Astrocyte (in vitro differentiated cells and primary cell): ENCODE measurements around the gene TEAD4. TPM values are rescaled to one million over a fixed set of nuclear protein-coding genes. Genes with fewer than 3 reads are reported as not detected.

Experiments used
- DNase-seq: peaks from one replicate; pipeline ENCODE4 v3.0.0-alpha.2; 2010; ENCODE audit warnings: low read depth
- FAIRE-seq: peaks from 2 replicates; lab custom pipeline; 2011; peaks lifted over from hg19 to GRCh38; lab: Jason Lieb, UNC
- H2AFZ ChIP-seq: 2 replicates; pipeline ENCODE4 v1.6.0; 2012; ENCODE audit warnings: low read depth, low read length, inconsistent platforms
- H3K27ac ChIP-seq: 2 replicates; pipeline ENCODE4 v1.5.1; 2011; ENCODE audit warnings: low read depth, low read length, inconsistent platforms
- H3K27me3 ChIP-seq: 2 replicates; pipeline ENCODE4 v1.6.0; 2011; ENCODE audit warnings: low read length, inconsistent platforms; ENCODE audit not compliant: insufficient read depth
- H3K36me3 ChIP-seq: 2 replicates; pipeline ENCODE4 v1.5.1; 2011; ENCODE audit warnings: low read length, inconsistent platforms; ENCODE audit not compliant: insufficient read depth
- H3K4me1 ChIP-seq: 2 replicates; pipeline ENCODE4 v1.5.1; 2011; ENCODE audit warnings: low read length, inconsistent platforms; ENCODE audit not compliant: insufficient read depth
- H3K4me2 ChIP-seq: 2 replicates; pipeline ENCODE4 v1.6.0; 2012; ENCODE audit warnings: low read length, inconsistent platforms
- H3K4me3 ChIP-seq: 2 replicates; pipeline ENCODE4 v1.5.1; 2011; ENCODE audit warnings: low read depth, mild to moderate bottlenecking, low read length, inconsistent platforms; ENCODE audit not compliant: insufficient read depth
- H3K79me2 ChIP-seq: 2 replicates; pipeline ENCODE4 v1.6.0; 2012; ENCODE audit warnings: mild to moderate bottlenecking, low read length, inconsistent platforms; ENCODE audit not compliant: insufficient read depth
- H3K9ac ChIP-seq: 2 replicates; pipeline ENCODE4 v1.6.0; 2012; ENCODE audit warnings: mild to moderate bottlenecking, low read length, inconsistent platforms
- H3K9me3 ChIP-seq: 2 replicates; pipeline ENCODE4 v1.5.1; 2012; ENCODE audit warnings: low read depth, mild to moderate bottlenecking, low read length, inconsistent platforms; ENCODE audit not compliant: insufficient read depth
- H4K20me1 ChIP-seq: 2 replicates; pipeline ENCODE4 v1.6.0; 2012; ENCODE audit warnings: low read length, inconsistent platforms; ENCODE audit not compliant: insufficient read depth
- H3K27ac Mint-ChIP-seq: one replicate; pipeline ENCODE4 v1.8.0; 2021; ENCODE audit warnings: mild to moderate bottlenecking, mixed read lengths; ENCODE audit not compliant: unreplicated experiment
- H3K27me3 Mint-ChIP-seq: one replicate; pipeline ENCODE4 v1.8.0; 2021; ENCODE audit warnings: low read depth, mixed read lengths; ENCODE audit not compliant: unreplicated experiment
- H3K36me3 Mint-ChIP-seq: one replicate; pipeline ENCODE4 v1.8.0; 2021; ENCODE audit warnings: low read depth, mixed read lengths; ENCODE audit not compliant: unreplicated experiment
- H3K4me1 Mint-ChIP-seq: one replicate; pipeline ENCODE4 v1.8.0; 2021; ENCODE audit warnings: low read depth, mixed read lengths; ENCODE audit not compliant: unreplicated experiment
- H3K4me3 Mint-ChIP-seq: one replicate; pipeline ENCODE4 v1.8.0; 2021; ENCODE audit warnings: mild to moderate bottlenecking, moderate library complexity, mixed read lengths; ENCODE audit not compliant: unreplicated experiment
- H3K9me3 Mint-ChIP-seq: one replicate; pipeline ENCODE4 v1.8.0; 2021; ENCODE audit warnings: mild to moderate bottlenecking, mixed read lengths; ENCODE audit not compliant: unreplicated experiment
- CTCF ChIP-seq: IDR thresholded peaks from 2 replicates; pipeline ENCODE4 v1.5.1; 2011; ENCODE audit warnings: low read depth, mild to moderate bottlenecking, inconsistent platforms, low read length, moderate library complexity; ENCODE audit not compliant: insufficient read depth
- EZH2 ChIP-seq: IDR thresholded peaks from 2 replicates; pipeline ENCODE4 v1.6.1; 2012; ENCODE audit warnings: mild to moderate bottlenecking, low read length, inconsistent platforms; ENCODE audit not compliant: insufficient read depth
- total RNA-seq: library from RNA; stranded (reverse); gene quantifications from 2 replicates; pipeline ENCODE4 v1.2.1, GENCODE V29; 2021

The TEAD4 gene
- total RNA-seq, 1 donor from 2014 or later = 19.1 TPM

GRCh38 chr12:3034067-3034750 lies 75.0 kb downstream of the TEAD4 start:
- no peak overlapping the region for H3K4me3 ChIP-seq
- H3K4me3 Mint-ChIP-seq = no peak overlapping the region

GRCh38 chr12:3035171-3035570 lies 76.0 kb downstream of the TEAD4 start:
- no peak overlapping the region for H3K27ac ChIP-seq
- H3K4me3 Mint-ChIP-seq = no peak overlapping the region
- no peaks in the 10 kb centered on the region for H3K27me3 Mint-ChIP-seq
- H3K36me3 Mint-ChIP-seq = peaks cover 4% of the 10 kb centered on the region
- no peak overlapping the region for H3K4me3 ChIP-seq
- H3K27ac Mint-ChIP-seq = no peak overlapping the region
- no peaks in the 10 kb centered on the region for H3K27me3 ChIP-seq
- no peak for FAIRE-seq
- peaks cover 8% of the 10 kb centered on the region for H4K20me1 ChIP-seq
- no peak overlapping the region for H2AFZ ChIP-seq
- H3K9ac ChIP-seq = no peak overlapping the region
- H3K9me3 ChIP-seq = no peaks in the 10 kb centered on the region
- H3K9me3 Mint-ChIP-seq = no peaks in the 10 kb centered on the region
- H3K79me2 ChIP-seq = no peaks in the 10 kb centered on the region
- TF ChIP-seq CTCF = no peak
- TF ChIP-seq EZH2 = no peak
- H3K4me1 Mint-ChIP-seq = peaks cover 7% of the 10 kb centered on the region
- H3K36me3 ChIP-seq = no peaks in the 10 kb centered on the region
- DNase-seq = no peak
- H3K4me1 ChIP-seq = peaks cover 7% of the 10 kb centered on the region
- H3K4me2 ChIP-seq = peak overlapping the region; percentile 5

More at GRCh38 chr12:3034067-3034750, 75.0 kb downstream of the TEAD4 start:
- Histone ChIP-seq H2AFZ (no peak overlapping the region), H3K36me3 (no peaks in the 10 kb centered on the region), H3K9me3 (no peaks in the 10 kb centered on the region), H3K4me1 (peaks cover 7% of the 10 kb centered on the region), H3K9ac (no peak overlapping the region), H4K20me1 (peaks cover 8% of the 10 kb centered on the region), H3K27me3 (no peaks in the 10 kb centered on the region), H3K4me2 (no peak overlapping the region), H3K27ac (no peak overlapping the region), H3K79me2 (no peaks in the 10 kb centered on the region)
- DNase-seq (peak; percentile 41), FAIRE-seq (no peak)
- Mint-ChIP-seq H3K27ac (peak overlapping the region; percentile 69), H3K9me3 (no peaks in the 10 kb centered on the region), H3K27me3 (no peaks in the 10 kb centered on the region), H3K4me1 (peaks cover 7% of the 10 kb centered on the region), H3K36me3 (peaks cover 7% of the 10 kb centered on the region)
- TF ChIP-seq EZH2 = no peak
- peak; percentile 59 for TF ChIP-seq CTCF
